ENCODE measurements around the gene FAM131A. TPM values are rescaled to one million over a fixed set of nuclear protein-coding genes. Genes with fewer than 3 reads are reported as not detected.

Gene FAM131A
- polyA plus RNA-seq, 1 donor from 2014 or later: 141 TPM

DNA sequence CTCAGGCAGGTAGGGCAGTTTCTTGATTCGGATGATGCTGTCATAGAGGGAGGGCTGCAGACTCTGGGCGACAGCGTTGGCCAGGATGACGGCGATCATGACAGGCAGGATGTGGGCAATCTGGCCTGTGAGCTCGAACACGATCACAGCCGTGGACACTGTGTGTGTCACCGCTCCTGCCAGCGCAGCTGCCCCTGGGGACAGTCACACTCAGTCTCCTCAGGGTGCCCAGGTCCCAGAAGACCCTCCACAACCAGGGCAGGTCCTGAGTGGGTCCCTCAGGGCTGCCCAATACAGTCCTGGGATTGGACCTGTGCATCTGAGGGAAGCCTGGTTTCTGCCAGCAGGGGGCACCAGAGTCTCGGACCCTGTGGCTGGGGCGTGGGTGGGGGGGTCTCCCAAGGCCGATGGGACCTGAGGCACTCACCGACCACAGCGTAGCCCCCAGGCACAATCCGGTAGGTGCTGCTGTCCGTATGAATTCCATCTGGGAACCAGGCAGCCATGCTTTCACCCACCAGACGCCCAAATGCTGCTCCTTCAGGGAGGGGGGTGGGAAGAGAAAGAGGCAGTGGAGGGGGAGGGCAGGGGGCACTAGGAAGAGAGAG, 16.8 kb downstream of the FAM131A start:
- no peaks in the 10 kb centered on the region for H3K79me2 ChIP-seq (replicated peaks; ENCODE audit: insufficient read depth, low read length)
- no peak overlapping the region for H3K4me2 ChIP-seq (ENCODE audit: low read length)
- H3K27me3 ChIP-seq (ENCODE audit: insufficient read depth, low read depth, low read length): no peaks in the 10 kb centered on the region
- no peak overlapping the region for H2AFZ ChIP-seq (ENCODE audit: low read depth, low read length)
- no peaks in the 10 kb centered on the region for H3K9me2 ChIP-seq (ENCODE audit: insufficient read depth, low read length)
- H3K27ac ChIP-seq (ENCODE audit: low read length): no peak overlapping the region
- TF ChIP-seq EZH2 (IDR thresholded peaks at IDR 0.05; ENCODE audit: borderline replicate concordance, insufficient read depth, low read length, poor library complexity, severe bottlenecking): no peak
- TF ChIP-seq POLR2AphosphoS5 (IDR thresholded peaks at IDR 0.05): no peak
- TF ChIP-seq SMC3 (conservative IDR thresholded peaks at IDR 0.05; ENCODE audit: poor library complexity): peak; percentile 30
- no peak for TF ChIP-seq EP300 (conservative IDR thresholded peaks at IDR 0.05; ENCODE audit: poor library complexity, severe bottlenecking)
- no peak for TF ChIP-seq TAF1 (IDR thresholded peaks at IDR 0.05; ENCODE audit: low read depth)
- TF ChIP-seq, protein P1, sequence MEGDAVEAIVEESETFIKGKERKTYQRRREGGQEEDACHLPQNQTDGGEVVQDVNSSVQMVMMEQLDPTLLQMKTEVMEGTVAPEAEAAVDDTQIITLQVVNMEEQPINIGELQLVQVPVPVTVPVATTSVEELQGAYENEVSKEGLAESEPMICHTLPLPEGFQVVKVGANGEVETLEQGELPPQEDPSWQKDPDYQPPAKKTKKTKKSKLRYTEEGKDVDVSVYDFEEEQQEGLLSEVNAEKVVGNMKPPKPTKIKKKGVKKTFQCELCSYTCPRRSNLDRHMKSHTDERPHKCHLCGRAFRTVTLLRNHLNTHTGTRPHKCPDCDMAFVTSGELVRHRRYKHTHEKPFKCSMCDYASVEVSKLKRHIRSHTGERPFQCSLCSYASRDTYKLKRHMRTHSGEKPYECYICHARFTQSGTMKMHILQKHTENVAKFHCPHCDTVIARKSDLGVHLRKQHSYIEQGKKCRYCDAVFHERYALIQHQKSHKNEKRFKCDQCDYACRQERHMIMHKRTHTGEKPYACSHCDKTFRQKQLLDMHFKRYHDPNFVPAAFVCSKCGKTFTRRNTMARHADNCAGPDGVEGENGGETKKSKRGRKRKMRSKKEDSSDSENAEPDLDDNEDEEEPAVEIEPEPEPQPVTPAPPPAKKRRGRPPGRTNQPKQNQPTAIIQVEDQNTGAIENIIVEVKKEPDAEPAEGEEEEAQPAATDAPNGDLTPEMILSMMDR (IDR thresholded peaks at IDR 0.05; ENCODE audit: poor library complexity, severe bottlenecking): peak; percentile 55
- no peak for TF ChIP-seq RAD21 (conservative IDR thresholded peaks at IDR 0.05)
- H4K20me1 ChIP-seq (ENCODE audit: insufficient read depth): no peaks in the 10 kb centered on the region
- H3K9ac ChIP-seq (ENCODE audit: low read length): no peak overlapping the region
- H3F3A ChIP-seq (ENCODE audit: insufficient read depth, low read length, poor library complexity, severe bottlenecking): no peaks in the 10 kb centered on the region
- H3K9me3 ChIP-seq (ENCODE audit: low read length): no peaks in the 10 kb centered on the region
- H3K4me3 ChIP-seq (ENCODE audit: low read length): no peak overlapping the region
- H3K36me3 ChIP-seq (ENCODE audit: insufficient read depth, low read length): no peaks in the 10 kb centered on the region

DNA sequence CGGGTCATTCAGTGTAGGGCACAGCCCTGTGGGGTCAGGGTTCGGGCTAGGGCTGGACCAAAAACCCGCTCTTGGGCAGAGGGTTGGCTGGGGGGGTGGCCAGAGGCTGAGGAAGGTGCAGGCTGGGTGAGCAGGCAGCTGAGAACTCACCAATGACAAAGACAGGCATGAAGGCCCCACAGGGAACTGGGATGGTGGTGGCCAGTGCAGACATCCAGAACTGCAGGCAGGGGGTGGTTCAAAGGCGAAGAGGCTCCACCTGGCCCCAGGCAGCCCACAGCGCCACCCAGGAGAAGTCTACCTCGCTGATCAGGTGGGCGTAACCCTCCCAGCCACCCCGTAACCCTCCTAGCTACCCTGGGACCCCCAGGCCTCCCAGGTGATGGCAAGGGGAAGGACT, 17.4 kb downstream of the FAM131A start:
- H3K36me3 ChIP-seq (ENCODE audit: insufficient read depth, low read length): no peaks in the 10 kb centered on the region
- H3K79me2 ChIP-seq (replicated peaks; ENCODE audit: insufficient read depth, low read length): no peaks in the 10 kb centered on the region
- no peak overlapping the region for H2AFZ ChIP-seq (ENCODE audit: low read depth, low read length)

More for the DNA sequence above, 17.4 kb downstream of the FAM131A start:
- TF ChIP-seq EZH2 (IDR thresholded peaks at IDR 0.05; ENCODE audit: borderline replicate concordance, insufficient read depth, low read length, poor library complexity, severe bottlenecking) (no peak), EP300 (conservative IDR thresholded peaks at IDR 0.05; ENCODE audit: poor library complexity, severe bottlenecking) (no peak), POLR2AphosphoS5 (IDR thresholded peaks at IDR 0.05) (no peak), SMC3 (conservative IDR thresholded peaks at IDR 0.05; ENCODE audit: poor library complexity) (no peak), TAF1 (IDR thresholded peaks at IDR 0.05; ENCODE audit: low read depth) (no peak), RAD21 (conservative IDR thresholded peaks at IDR 0.05) (no peak), MXI1 (conservative IDR thresholded peaks at IDR 0.05; ENCODE audit: poor library complexity, severe bottlenecking) (no peak)
- TF ChIP-seq, protein P1 (IDR thresholded peaks at IDR 0.05; ENCODE audit: poor library complexity, severe bottlenecking): no peak
- TF ChIP-seq, protein P2, sequence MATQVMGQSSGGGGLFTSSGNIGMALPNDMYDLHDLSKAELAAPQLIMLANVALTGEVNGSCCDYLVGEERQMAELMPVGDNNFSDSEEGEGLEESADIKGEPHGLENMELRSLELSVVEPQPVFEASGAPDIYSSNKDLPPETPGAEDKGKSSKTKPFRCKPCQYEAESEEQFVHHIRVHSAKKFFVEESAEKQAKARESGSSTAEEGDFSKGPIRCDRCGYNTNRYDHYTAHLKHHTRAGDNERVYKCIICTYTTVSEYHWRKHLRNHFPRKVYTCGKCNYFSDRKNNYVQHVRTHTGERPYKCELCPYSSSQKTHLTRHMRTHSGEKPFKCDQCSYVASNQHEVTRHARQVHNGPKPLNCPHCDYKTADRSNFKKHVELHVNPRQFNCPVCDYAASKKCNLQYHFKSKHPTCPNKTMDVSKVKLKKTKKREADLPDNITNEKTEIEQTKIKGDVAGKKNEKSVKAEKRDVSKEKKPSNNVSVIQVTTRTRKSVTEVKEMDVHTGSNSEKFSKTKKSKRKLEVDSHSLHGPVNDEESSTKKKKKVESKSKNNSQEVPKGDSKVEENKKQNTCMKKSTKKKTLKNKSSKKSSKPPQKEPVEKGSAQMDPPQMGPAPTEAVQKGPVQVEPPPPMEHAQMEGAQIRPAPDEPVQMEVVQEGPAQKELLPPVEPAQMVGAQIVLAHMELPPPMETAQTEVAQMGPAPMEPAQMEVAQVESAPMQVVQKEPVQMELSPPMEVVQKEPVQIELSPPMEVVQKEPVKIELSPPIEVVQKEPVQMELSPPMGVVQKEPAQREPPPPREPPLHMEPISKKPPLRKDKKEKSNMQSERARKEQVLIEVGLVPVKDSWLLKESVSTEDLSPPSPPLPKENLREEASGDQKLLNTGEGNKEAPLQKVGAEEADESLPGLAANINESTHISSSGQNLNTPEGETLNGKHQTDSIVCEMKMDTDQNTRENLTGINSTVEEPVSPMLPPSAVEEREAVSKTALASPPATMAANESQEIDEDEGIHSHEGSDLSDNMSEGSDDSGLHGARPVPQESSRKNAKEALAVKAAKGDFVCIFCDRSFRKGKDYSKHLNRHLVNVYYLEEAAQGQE (IDR thresholded peaks at IDR 0.05; ENCODE audit: borderline replicate concordance): no peak
- Histone ChIP-seq H3K9me3 (ENCODE audit: low read length) (no peaks in the 10 kb centered on the region), H3K4me3 (ENCODE audit: low read length) (no peak overlapping the region), H3K27ac (ENCODE audit: low read length) (no peak overlapping the region), H4K20me1 (ENCODE audit: insufficient read depth) (no peaks in the 10 kb centered on the region), H3K27me3 (ENCODE audit: insufficient read depth, low read depth, low read length) (no peaks in the 10 kb centered on the region), H3F3A (ENCODE audit: insufficient read depth, low read length, poor library complexity, severe bottlenecking) (no peaks in the 10 kb centered on the region), H3K9ac (ENCODE audit: low read length) (no peak overlapping the region), H3K4me2 (ENCODE audit: low read length) (no peak overlapping the region), H3K9me2 (ENCODE audit: insufficient read depth, low read length) (no peaks in the 10 kb centered on the region)

Measured in neural cell (in vitro differentiated cells).